Suprapubic skin (tissue), 4 donors: ENCODE measurements around the gene BAZ2B. TPM values are rescaled to one million over a fixed set of nuclear protein-coding genes. Genes with fewer than 3 reads are reported as not detected.

Experiments used
- DNase-seq, 2 donors: peaks; one replicate each; pipeline ENCODE4 v3.0.0-alpha.2; 2019; ENCODE audit warnings: low spot score in 2 of 2
- H3K27ac ChIP-seq: fragments of 200-600 bp; sonication (generic); one replicate; pipeline ENCODE4 v1.5.1; 2019
- H3K27me3 ChIP-seq: fragments of 200-600 bp; sonication (generic); one replicate; pipeline ENCODE4 v1.5.1; 2019
- H3K36me3 ChIP-seq: fragments of 200-600 bp; sonication (generic); one replicate; pipeline ENCODE4 v1.5.1; 2019
- H3K4me1 ChIP-seq: fragments of 200-600 bp; sonication (generic); one replicate; pipeline ENCODE4 v1.5.1; 2019
- H3K4me3 ChIP-seq: fragments of 200-600 bp; sonication (generic); one replicate; pipeline ENCODE4 v1.5.1; 2019; ENCODE audit warnings: mild to moderate bottlenecking
- H3K9me3 ChIP-seq: fragments of 200-600 bp; sonication (generic); one replicate; pipeline ENCODE4 v1.5.1; 2019
- EP300 ChIP-seq: sonication (generic); formaldehyde crosslinking; IDR thresholded peaks from one replicate; pipeline ENCODE4 v1.6.1; 2017; ENCODE audit warnings: antibody characterized with exemption
- POLR2A ChIP-seq, 2 donors: fragments of 450-650 bp; IDR thresholded peaks; one replicate each; pipeline ENCODE4 v1.6.1; 2017; ENCODE audit warnings: antibody characterized with exemption in 2 of 2, mild to moderate bottlenecking in 2 of 2, moderate library complexity in 2 of 2
- POLR2AphosphoS5 ChIP-seq, 3 donors: sonication (generic); formaldehyde crosslinking; IDR thresholded peaks; one replicate each; pipeline ENCODE4 v1.6.1; 2017; ENCODE audit warnings: antibody characterized with exemption in 3 of 3
- WGBS: methylation state at CpG from one replicate; pipeline ENCODE4 v1.1.5; 2018; 5-methylcytosine and 5-hydroxymethylcytosine counted together
- total RNA-seq, 4 donors: library from RNA; depleted of rRNA; stranded (reverse); fragments of >200 nt; gene quantifications; one replicate each; pipeline ENCODE4 v1.1.0, GENCODE V29; 2016
- TF ChIP-seq, protein P1 (sequence below), 2 donors: fragments of 200-600 bp in 1 of 2; fragments of 450-650 bp in 1 of 2; sonication (generic) in 1 of 2; IDR thresholded peaks; one replicate each; pipeline ENCODE4 v1.5.1; 2016 to 2019; ENCODE audit warnings: antibody characterized with exemption in 2 of 2, mild to moderate bottlenecking in 1 of 2, moderate library complexity in 1 of 2

BAZ2B gene
- total RNA-seq, 4 donors from 2014 or later: 61.7 to 185 (median 80.8) TPM

GRCh38 chr2:159283529-159283928 lies 332.8 kb downstream of the BAZ2B start:
- no peaks in the 10 kb centered on the region for H3K9me3 ChIP-seq
- WGBS: 86% methylated on average over 6 of the region's 6 CpGs
- no peak for TF ChIP-seq POLR2A (IDR thresholded peaks at IDR 0.05)
- TF ChIP-seq POLR2AphosphoS5 (IDR thresholded peaks at IDR 0.05): no peak
- TF ChIP-seq EP300: no peak
- TF ChIP-seq, protein P1, sequence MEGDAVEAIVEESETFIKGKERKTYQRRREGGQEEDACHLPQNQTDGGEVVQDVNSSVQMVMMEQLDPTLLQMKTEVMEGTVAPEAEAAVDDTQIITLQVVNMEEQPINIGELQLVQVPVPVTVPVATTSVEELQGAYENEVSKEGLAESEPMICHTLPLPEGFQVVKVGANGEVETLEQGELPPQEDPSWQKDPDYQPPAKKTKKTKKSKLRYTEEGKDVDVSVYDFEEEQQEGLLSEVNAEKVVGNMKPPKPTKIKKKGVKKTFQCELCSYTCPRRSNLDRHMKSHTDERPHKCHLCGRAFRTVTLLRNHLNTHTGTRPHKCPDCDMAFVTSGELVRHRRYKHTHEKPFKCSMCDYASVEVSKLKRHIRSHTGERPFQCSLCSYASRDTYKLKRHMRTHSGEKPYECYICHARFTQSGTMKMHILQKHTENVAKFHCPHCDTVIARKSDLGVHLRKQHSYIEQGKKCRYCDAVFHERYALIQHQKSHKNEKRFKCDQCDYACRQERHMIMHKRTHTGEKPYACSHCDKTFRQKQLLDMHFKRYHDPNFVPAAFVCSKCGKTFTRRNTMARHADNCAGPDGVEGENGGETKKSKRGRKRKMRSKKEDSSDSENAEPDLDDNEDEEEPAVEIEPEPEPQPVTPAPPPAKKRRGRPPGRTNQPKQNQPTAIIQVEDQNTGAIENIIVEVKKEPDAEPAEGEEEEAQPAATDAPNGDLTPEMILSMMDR (IDR thresholded peaks at IDR 0.05): no peak

GRCh38 chr2:159281002-159281401 lies 335.3 kb downstream of the BAZ2B start:
- no peaks in the 10 kb centered on the region for H3K27me3 ChIP-seq
- H3K27ac ChIP-seq: no peak overlapping the region
- H3K4me3 ChIP-seq: no peak overlapping the region
- TF ChIP-seq EP300: no peak
- TF ChIP-seq, protein P1 (IDR thresholded peaks at IDR 0.05): no peak
- TF ChIP-seq POLR2A (IDR thresholded peaks at IDR 0.05): no peak
- TF ChIP-seq POLR2AphosphoS5 (IDR thresholded peaks at IDR 0.05): no peak
- peaks cover 11% of the 10 kb centered on the region for H3K36me3 ChIP-seq
- H3K4me1 ChIP-seq: peaks cover 13% of the 10 kb centered on the region
- no peak for DNase-seq
- no peaks in the 10 kb centered on the region for H3K9me3 ChIP-seq
- 99% methylated on average over 6 of the region's 6 CpGs for WGBS

More at GRCh38 chr2:159283529-159283928, 332.8 kb downstream of the BAZ2B start:
- Histone ChIP-seq H3K27me3 (no peaks in the 10 kb centered on the region), H3K4me3 (no peak overlapping the region), H3K4me1 (peaks cover 18% of the 10 kb centered on the region), H3K27ac (no peak overlapping the region), H3K36me3 (peaks cover 11% of the 10 kb centered on the region)
- no peak for DNase-seq

DNA sequence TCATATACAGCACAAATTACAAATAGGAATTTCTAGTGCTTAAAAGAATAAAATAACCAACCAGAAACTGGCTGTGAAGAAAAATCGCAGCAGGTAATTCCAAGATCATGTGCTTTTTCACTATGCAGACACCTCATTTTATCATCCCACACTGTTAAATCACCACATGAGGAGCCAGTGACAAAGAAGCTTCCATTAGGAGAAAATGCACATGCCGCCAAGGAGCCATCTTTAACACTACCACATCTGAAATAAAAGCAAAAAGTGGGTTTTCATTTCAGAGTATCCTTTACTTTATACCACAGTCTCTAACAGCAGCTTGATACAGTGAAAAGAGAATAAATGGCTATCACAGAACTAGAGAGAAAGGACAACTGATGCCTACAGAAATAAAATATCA lies 336.6 kb downstream of the BAZ2B start:
- WGBS: 97% methylated on average over 2 of the region's 2 CpGs
- no peak for TF ChIP-seq POLR2AphosphoS5 (IDR thresholded peaks at IDR 0.05)
- TF ChIP-seq, protein P1 (IDR thresholded peaks at IDR 0.05): no peak
- TF ChIP-seq POLR2A (IDR thresholded peaks at IDR 0.05): no peak
- no peak for TF ChIP-seq EP300
- no peak overlapping the region for H3K27ac ChIP-seq
- H3K9me3 ChIP-seq: no peaks in the 10 kb centered on the region
- no peaks in the 10 kb centered on the region for H3K27me3 ChIP-seq
- DNase-seq: no peak
- peaks cover under 1% of the 10 kb centered on the region for H3K4me1 ChIP-seq
- H3K36me3 ChIP-seq: peaks cover 15% of the 10 kb centered on the region
- H3K4me3 ChIP-seq: no peak overlapping the region

GRCh38 chr2:159275111-159275510 lies 341.2 kb downstream of the BAZ2B start:
- no peaks in the 10 kb centered on the region for H3K9me3 ChIP-seq
- no peak for DNase-seq
- TF ChIP-seq POLR2AphosphoS5 (IDR thresholded peaks at IDR 0.05): no peak
- no peak for TF ChIP-seq POLR2A (IDR thresholded peaks at IDR 0.05)
- TF ChIP-seq, protein P1 (IDR thresholded peaks at IDR 0.05): no peak
- no peak for TF ChIP-seq EP300
- H3K27me3 ChIP-seq: no peaks in the 10 kb centered on the region
- peaks cover 20% of the 10 kb centered on the region for H3K36me3 ChIP-seq
- no peak overlapping the region for H3K4me3 ChIP-seq
- 97% methylated on average over 1 of the region's 1 CpG for WGBS
- H3K4me1 ChIP-seq: no peaks in the 10 kb centered on the region
- H3K27ac ChIP-seq: no peak overlapping the region

DNA sequence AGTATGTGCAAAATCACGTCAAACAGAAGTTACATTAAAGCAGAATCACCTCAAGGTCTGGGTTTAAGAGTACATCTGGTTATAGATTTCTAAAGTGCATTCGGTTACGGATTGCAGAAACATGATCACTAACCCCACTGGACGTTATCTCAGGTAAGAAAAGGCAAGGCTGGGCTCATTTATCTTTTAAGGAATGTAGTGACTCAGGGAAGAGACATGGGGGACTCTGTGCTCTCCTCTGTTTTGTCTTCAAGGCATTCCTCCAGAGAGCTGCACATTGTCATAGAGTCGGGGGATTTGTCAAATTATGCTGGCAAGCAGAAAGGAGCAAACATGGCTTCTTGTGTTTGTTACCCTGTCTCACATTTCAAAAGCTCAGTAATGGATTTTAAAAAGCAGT lies 344.2 kb downstream of the BAZ2B start:
- no peak overlapping the region for H3K4me3 ChIP-seq
- 78% methylated on average over 5 of the region's 5 CpGs for WGBS
- no peaks in the 10 kb centered on the region for H3K27me3 ChIP-seq
- H3K4me1 ChIP-seq: no peaks in the 10 kb centered on the region
- no peak for DNase-seq
- H3K27ac ChIP-seq: no peak overlapping the region
- H3K36me3 ChIP-seq: peaks cover 20% of the 10 kb centered on the region
- TF ChIP-seq POLR2AphosphoS5 (IDR thresholded peaks at IDR 0.05) (no peak), POLR2A (IDR thresholded peaks at IDR 0.05) (no peak), EP300 (no peak)
- TF ChIP-seq, protein P1 (IDR thresholded peaks at IDR 0.05): no peak
- no peaks in the 10 kb centered on the region for H3K9me3 ChIP-seq
